Left lung (tissue), 10 donors: ENCODE measurements around the gene LSM11. TPM values are rescaled to one million over a fixed set of nuclear protein-coding genes. Genes with fewer than 3 reads are reported as not detected.

Experiments used
- ATAC-seq: fragments of 200-7000 bp; cut with Tn5 transposase; one replicate; pipeline ENCODE4 v1.9.1; 2020; ENCODE audit warnings: moderate library complexity
- DNase-seq, 4 donors: peaks; one replicate each; pipeline ENCODE4 v3.0.0-alpha.2; 2013 to 2020
- H3K27ac ChIP-seq, 2 donors: fragments of 200-600 bp; sonication (generic) in 1 of 2; one replicate each; pipeline versions ENCODE4 v1.5.0 to v1.8.0; 2020 to 2021
- H3K27me3 ChIP-seq, 2 donors: fragments of 200-600 bp; sonication (generic) in 1 of 2; one replicate each; pipeline versions ENCODE4 v1.5.0 to v1.8.0; 2020 to 2021
- H3K36me3 ChIP-seq, 2 donors: fragments of 200-600 bp; sonication (generic) in 1 of 2; one replicate each; pipeline versions ENCODE4 v1.5.0 to v1.8.0; 2020 to 2021
- H3K4me1 ChIP-seq, 2 donors: fragments of 200-600 bp; one replicate each; pipeline ENCODE4 v1.8.0; 2021
- H3K4me3 ChIP-seq, 2 donors: fragments of 200-600 bp; sonication (generic) in 1 of 2; one replicate each; pipeline versions ENCODE4 v1.5.0 to v1.8.0; 2020 to 2021; ENCODE audit warnings: mild to moderate bottlenecking in 1 of 2
- H3K9me3 ChIP-seq, 2 donors: fragments of 200-600 bp; sonication (generic) in 1 of 2; one replicate each; pipeline versions ENCODE4 v1.5.0 to v1.8.0; 2020 to 2021
- CTCF ChIP-seq, 2 donors: fragments of 200-600 bp; sonication (generic) in 1 of 2; IDR thresholded peaks; one replicate each; pipeline versions ENCODE4 v1.5.0 to v1.8.0; 2021; ENCODE audit warnings: antibody characterized with exemption in 2 of 2
- intact Hi-C, 2 donors: fragments of 100-400 bp; cut with DNase I; formaldehyde crosslinking; loops; one replicate each; pipeline versions ENCODE4 v1.11.2 to v1.14.2; 2022
- polyA plus RNA-seq, 6 donors: library from polyadenylated mRNA; unstranded; fragments of 120-200 nt; gene quantifications; one replicate each; pipeline ENCODE4 v1.2.1, GENCODE V29; 2013; ENCODE audit not compliant: insufficient read length in 6 of 6
- total RNA-seq, 2 donors: library from RNA; stranded (reverse); fragmentation: NEBNext Ultra II Directional; extraction: Animal tissue kit (Norgen Biotek cat#: 25700); gene quantifications; one replicate each; pipeline ENCODE4 v1.2.1, GENCODE V29; 2021
- donor health status: DM: no; HTN: yes; CAD: no.
- donor health status: DM: no; HTN: no; CAD: no.

Gene LSM11
- total and polyA plus RNA-seq, 8 donors = 3.0 to 8.1 (median 7.3) TPM

GRCh38 chr5:157761690-157762621, 18.4 kb downstream of the LSM11 start:
- ATAC-seq = peak; percentile 98
- Histone ChIP-seq H3K4me3 (no peak overlapping the region), H3K27me3 (no peaks in the 10 kb centered on the region), H3K36me3 (peaks cover 0 to 18% of the 10 kb centered on the region in 2 donors), H3K27ac (no peak overlapping the region), H3K9me3 (no peaks in the 10 kb centered on the region), H3K4me1 (no peaks in the 10 kb centered on the region)
- peak; percentile 72 to 73 for TF ChIP-seq CTCF (IDR thresholded peaks at IDR 0.05)
- intact Hi-C loops = no loop called here
- DNase-seq = peak in 2 of 4 donors; percentile 36 to 53

GRCh38 chr5:157764531-157764930, 21.0 kb downstream of the LSM11 start:
- TF ChIP-seq CTCF (IDR thresholded peaks at IDR 0.05) = no peak
- no peak for DNase-seq
- intact Hi-C loops = no loop called here

DNA sequence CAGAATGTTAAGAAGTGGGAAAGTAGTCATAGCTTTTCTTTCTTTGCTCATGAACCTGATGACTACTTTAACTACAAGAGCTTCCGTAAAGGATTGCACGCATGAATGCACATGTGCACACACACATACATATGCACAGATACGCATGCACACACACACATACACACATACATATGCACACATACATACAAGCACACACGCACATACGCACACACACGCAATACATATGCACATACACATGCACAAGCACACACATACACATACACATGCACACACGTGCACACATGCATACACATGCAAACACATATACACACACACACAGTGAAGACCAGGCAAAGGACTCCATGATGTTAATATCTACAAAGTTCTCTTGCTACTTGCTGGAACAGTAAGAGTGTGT, 22.9 kb downstream of the LSM11 start:
- no peak for ATAC-seq
- Histone ChIP-seq H3K4me3 (no peak overlapping the region), H3K36me3 (no peaks in the 10 kb centered on the region), H3K27ac (no peak overlapping the region), H3K4me1 (no peaks in the 10 kb centered on the region), H3K27me3 (no peaks in the 10 kb centered on the region), H3K9me3 (peaks cover 0 to 3% of the 10 kb centered on the region in 2 donors)
- TF ChIP-seq CTCF (IDR thresholded peaks at IDR 0.05) = no peak
- no peak for DNase-seq
- intact Hi-C loops = no loop called here

More at GRCh38 chr5:157764531-157764930, 21.0 kb downstream of the LSM11 start:
- Histone ChIP-seq H3K4me1 (no peaks in the 10 kb centered on the region), H3K27me3 (no peaks in the 10 kb centered on the region), H3K27ac (no peak overlapping the region), H3K36me3 (peaks cover 0 to 8% of the 10 kb centered on the region in 2 donors), H3K9me3 (no peaks in the 10 kb centered on the region), H3K4me3 (no peak overlapping the region)
- ATAC-seq = no peak

DNA sequence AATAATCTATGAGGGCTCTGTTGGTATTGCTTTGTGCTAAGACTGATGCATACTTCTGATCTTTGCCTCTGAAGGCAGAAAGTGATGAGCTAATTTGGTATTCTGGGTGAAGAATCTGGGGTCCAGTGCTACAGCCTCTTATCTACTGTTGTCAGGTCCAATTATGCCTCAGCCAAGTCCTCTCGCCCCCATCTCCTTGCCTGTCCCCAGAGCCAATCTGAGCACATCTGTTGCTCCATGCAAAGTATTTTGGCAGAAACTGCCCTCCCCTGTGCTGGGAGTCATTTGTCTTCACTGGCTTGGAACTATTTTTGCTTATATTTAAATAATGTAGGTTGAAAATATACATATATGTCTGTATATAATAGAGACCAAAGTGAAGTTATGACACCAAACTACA, 23.4 kb downstream of the LSM11 start:
- Histone ChIP-seq H3K4me3 (no peak overlapping the region), H3K4me1 (no peaks in the 10 kb centered on the region), H3K36me3 (no peaks in the 10 kb centered on the region), H3K27me3 (no peaks in the 10 kb centered on the region), H3K9me3 (peaks cover 0 to 3% of the 10 kb centered on the region in 2 donors), H3K27ac (no peak overlapping the region)
- no peak for DNase-seq
- TF ChIP-seq CTCF (IDR thresholded peaks at IDR 0.05) = no peak
- ATAC-seq = no peak
- intact Hi-C loops = no loop called here

DNA sequence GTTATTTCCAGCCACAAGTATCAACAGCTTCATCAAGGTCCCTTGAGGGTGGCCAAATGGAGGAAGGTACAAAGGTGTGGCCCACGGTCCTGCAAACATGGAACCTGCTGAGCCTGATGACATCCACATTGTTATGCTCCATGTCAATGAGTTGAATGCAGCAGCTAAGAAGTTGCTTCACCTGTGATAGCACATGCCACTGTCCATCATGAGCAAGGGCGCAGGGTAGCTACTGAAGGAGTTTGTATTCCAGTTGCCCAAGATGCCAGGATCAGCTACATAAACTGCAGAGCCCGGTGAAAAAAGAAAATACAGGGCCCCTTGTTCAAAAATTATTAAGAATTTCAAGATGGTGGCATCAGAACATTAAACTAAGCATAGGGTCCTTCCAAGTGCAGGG, 24.2 kb downstream of the LSM11 start:
- H3K9me3 ChIP-seq = peaks cover 0 to 3% of the 10 kb centered on the region in 2 donors
- H3K36me3 ChIP-seq = no peaks in the 10 kb centered on the region
- H3K4me1 ChIP-seq = no peaks in the 10 kb centered on the region
- H3K27me3 ChIP-seq = no peaks in the 10 kb centered on the region
- H3K27ac ChIP-seq = no peak overlapping the region
- intact Hi-C loops = no loop called here
- ATAC-seq (no peak), DNase-seq (no peak)
- H3K4me3 ChIP-seq = no peak overlapping the region
- no peak for TF ChIP-seq CTCF (IDR thresholded peaks at IDR 0.05)
